A549 (cell line): ENCODE measurements around the gene C1R. TPM values are rescaled to one million over a fixed set of nuclear protein-coding genes. Genes with fewer than 3 reads are reported as not detected.
A peak's percentile ranks its signal among the peaks of the same experiment; 100 is the strongest.
"Not testable (repeated sequence)": the region's sequence is repeated elsewhere in the genome, so short reads cannot be mapped to it uniquely, and the experiment has no call there.

Experiments
- ATAC-seq, 2 experiments: fragments of 200-7000 bp in 1 of 2; fragments of >200 bp in 1 of 2; cut with Nextera tagmentation in 1 of 2; cut with Tn5 transposase in 1 of 2; 3 replicates each; pipeline versions ENCODE4 v1.8.0 to v1.9.1; 2018 to 2020; ENCODE audit warnings: mild to moderate bottlenecking in 1 of 2, moderate library complexity in 1 of 2
- CTCF ChIA-PET: fragments of 300-600 bp; sonication (Branson Sonifier 250); formaldehyde crosslinking; extraction: SDS; loops from one replicate; lab custom pipeline; 2021; ENCODE audit warnings: antibody characterized with exemption, inconsistent platforms; lab: Yijun Ruan, JAX
- POLR2A ChIA-PET: fragments of 350-600 bp; formaldehyde crosslinking; extraction: SDS; loops from one replicate; lab custom pipeline; 2021; ENCODE audit warnings: antibody characterized with exemption, inconsistent platforms; lab: Yijun Ruan, JAX
- DNase-seq, 2 experiments: peaks; one replicate each; pipeline versions ENCODE4 v3.0.0 to v3.0.0-alpha.2; 2011 to 2016; ENCODE audit warnings: low read depth in 1 of 2, low spot score in 1 of 2
- FAIRE-seq: peaks from 2 replicates; lab custom pipeline; 2011; peaks lifted over from hg19 to GRCh38; lab: Jason Lieb, UNC
- H3K27ac ChIP-seq, 2 experiments: fragments of >200 bp; sonication (Bioruptor Twin); formaldehyde crosslinking; 3 replicates each; pipeline ENCODE4 v1.5.1; 2016 to 2017
- H3K4me1 ChIP-seq: fragments of >200 bp; sonication (Bioruptor Twin); formaldehyde crosslinking; 3 replicates; pipeline ENCODE4 v1.6.1; 2016
- H3K4me2 ChIP-seq: fragments of >200 bp; sonication (Bioruptor Twin); formaldehyde crosslinking; 3 replicates; pipeline ENCODE4 v1.6.1; 2016
- H3K4me3 ChIP-seq: fragments of >200 bp; sonication (Bioruptor Twin); formaldehyde crosslinking; 3 replicates; pipeline ENCODE4 v1.5.1; 2016
- H3K9me3 ChIP-seq: fragments of >200 bp; sonication (Bioruptor Twin); formaldehyde crosslinking; 3 replicates; pipeline ENCODE4 v1.6.1; 2016
- BCL3 ChIP-seq: fragments of >200 bp; sonication (Bioruptor Twin); formaldehyde crosslinking; IDR thresholded peaks from 3 replicates; pipeline ENCODE4 v1.6.1; 2016
- CEBPB ChIP-seq, 2 experiments: fragments of >200 bp in 1 of 2; sonication (Bioruptor Twin) in 1 of 2; formaldehyde crosslinking in 1 of 2; IDR thresholded peaks; 2 replicates each; pipeline ENCODE4 v1.6.1; 2012 to 2016
- CHD2 ChIP-seq: fragments of 150-350 bp; IDR thresholded peaks from 2 replicates; pipeline ENCODE4 v1.6.1; 2014; ENCODE audit warnings: low read length; ENCODE audit not compliant: partially characterized antibody
- CTCF ChIP-seq: fragments of >200 bp; sonication (Bioruptor Twin); formaldehyde crosslinking; IDR thresholded peaks from 3 replicates; pipeline ENCODE4 v1.5.1; 2016
- EHMT2 ChIP-seq: fragments of 200-600 bp; sonication (generic); IDR thresholded peaks from 2 replicates; pipeline ENCODE4 v1.6.1; 2016; ENCODE audit warnings: antibody characterized with exemption, low read depth, mild to moderate bottlenecking, moderate library complexity
- ELK1 ChIP-seq: fragments of 150-350 bp; IDR thresholded peaks from 2 replicates; pipeline ENCODE4 v1.6.1; 2014; ENCODE audit warnings: low read depth, mild to moderate bottlenecking, low read length
- FOSB ChIP-seq: fragments of 250-450 bp; sonication (Bioruptor Pico); IDR thresholded peaks from 2 replicates; pipeline ENCODE4 v1.5.0; 2020; ENCODE audit warnings: mild to moderate bottlenecking, moderate library complexity
- HDAC2 ChIP-seq: fragments of 200-600 bp; sonication (generic); IDR thresholded peaks from 2 replicates; pipeline ENCODE4 v1.6.1; 2016
- HMGXB4 ChIP-seq: fragments of 250-450 bp; sonication (Bioruptor Pico); IDR thresholded peaks from 2 replicates; pipeline ENCODE4 v1.5.0; 2021; ENCODE audit warnings: mild to moderate bottlenecking, moderate library complexity, borderline replicate concordance
- HOXB13 ChIP-seq: fragments of 250-450 bp; sonication (Bioruptor Pico); IDR thresholded peaks from 2 replicates; pipeline ENCODE4 v1.5.0; 2020; ENCODE audit warnings: low read depth, mild to moderate bottlenecking, moderate library complexity
- MAFK ChIP-seq: fragments of 450-650 bp; IDR thresholded peaks from 2 replicates; pipeline ENCODE4 v1.6.1; 2014; ENCODE audit not compliant: partially characterized antibody
- MAZ ChIP-seq: fragments of 150-350 bp; IDR thresholded peaks from 2 replicates; pipeline ENCODE4 v1.6.1; 2014; ENCODE audit warnings: antibody characterized with exemption, low read depth, low read length, borderline replicate concordance
- RAD21 ChIP-seq, 2 experiments: fragments of >200 bp in 1 of 2; sonication (Bioruptor Twin) in 1 of 2; formaldehyde crosslinking in 1 of 2; IDR thresholded peaks in 1 of 2; conservative IDR thresholded peaks in 1 of 2; 2 replicates in 1 of 2; 3 replicates in 1 of 2; pipeline ENCODE4 v1.6.1; 2012 to 2018; ENCODE audit warnings: inconsistent platforms in 1 of 2
- RARB ChIP-seq: fragments of 250-450 bp; sonication (Bioruptor Pico); IDR thresholded peaks from 2 replicates; pipeline ENCODE4 v1.8.0; 2021; ENCODE audit warnings: mild to moderate bottlenecking, moderate library complexity
- TFCP2L1 ChIP-seq: fragments of 250-450 bp; sonication (Bioruptor Pico); IDR thresholded peaks from 2 replicates; pipeline ENCODE4 v1.5.0; 2021; ENCODE audit warnings: mild to moderate bottlenecking
- ZSCAN20 ChIP-seq: fragments of 250-450 bp; sonication (Bioruptor Pico); IDR thresholded peaks from 2 replicates; pipeline ENCODE4 v1.8.0; 2022; ENCODE audit warnings: mild to moderate bottlenecking, moderate library complexity
- WGBS: methylation state at CpG from one replicate; pipeline ENCODE4 v1.1.6; 2017; ENCODE audit errors: missing lambda C conversion rate; 5-methylcytosine and 5-hydroxymethylcytosine counted together
- polyA plus RNA-seq, 4 experiments: library from polyadenylated mRNA; depleted of rRNA in 3 of 4; stranded (reverse); fragments of >200 nt; fragmentation: RNase III in 1 of 4; extraction: RNeasy Plus Mini Kit Qiagen cat#74134 plus additional on column Dnase treatment in 1 of 4; gene quantifications; 2 replicates in 3 of 4; 3 replicates in 1 of 4; pipeline ENCODE4 v1.2.3, GENCODE V29; 2011 to 2017

The C1R gene
- polyA plus RNA-seq, 2 of the 4 experiments (the other 2 are of a cell fraction) = 31.4 to 36.0 TPM

GRCh38 chr12:7039403-7039802, 52.8 kb downstream of the C1R start:
- Histone ChIP-seq H3K9me3 (no peaks in the 10 kb centered on the region), H3K27ac (0 out of 6 replicates have a peak overlapping the region, but pooled peaks of 1 of the 2 experiments have one; percentile 26), H3K4me2 (no peak overlapping the region), H3K4me3 (no peak overlapping the region), H3K4me1 (no peaks in the 10 kb centered on the region)
- ATAC-seq (no peak), FAIRE-seq (peak; percentile 13), DNase-seq (no peak)
- 77% methylated on average over 10 of the region's 10 CpGs for WGBS
- ChIA-PET CTCF (interaction anchor here (0.8 to 1.3 kb wide), 5 partner anchors 9 to 104 kb away, joined by 3 to 4 read pairs (median 3); no protein-coding TSS in a partner anchor), POLR2A (no interaction called here)
- TF ChIP-seq EHMT2 (no peak), MAZ (no peak), ELK1 (no peak), ZSCAN20 (no peak), BCL3 (no peak), CEBPB (IDR thresholded peaks at IDR 0.05) (no peak), MAFK (no peak), HDAC2 (no peak), TFCP2L1 (no peak), HOXB13 (CRISPR knock-in tag) (no peak), CHD2 (no peak), FOSB (CRISPR knock-in tag) (no peak)

GRCh38 chr12:7038591-7038990, 53.7 kb downstream of the C1R start:
- DNase-seq (no peak), FAIRE-seq (no peak), ATAC-seq (no peak)
- no peak overlapping the region for H3K4me2 ChIP-seq
- no peak overlapping the region for H3K4me3 ChIP-seq
- H3K4me1 ChIP-seq = no peaks in the 10 kb centered on the region
- TF ChIP-seq MAFK (no peak), RAD21 (conservative IDR thresholded peaks at IDR 0.05 in 1 of 2, IDR thresholded peaks at IDR 0.05 in 1 of 2) (no peak), CTCF (no peak)
- ChIA-PET CTCF (interaction anchor here (1.1 to 1.3 kb wide), 5 partner anchors 16 to 105 kb away, joined by 3 to 4 read pairs (median 3); no protein-coding TSS in a partner anchor), POLR2A (no interaction called here)
- no peaks in the 10 kb centered on the region for H3K9me3 ChIP-seq
- no peak overlapping the region for H3K27ac ChIP-seq
- WGBS = 90% methylated on average over 22 of the region's 22 CpGs

- H3K4me1 ChIP-seq, H3K4me3 ChIP-seq, FAIRE-seq, H3K4me2 ChIP-seq, H3K27ac ChIP-seq, POLR2A ChIA-PET, ATAC-seq, DNase-seq, H3K9me3 ChIP-seq: not testable (repeated sequence)
- 91% methylated on average over 10 of the region's 32 CpGs for WGBS
- CTCF ChIA-PET = interaction anchor here (1.4 kb wide), 1 partner anchor 72 kb away, joined by 3 read pairs; the partner anchor contains the start of gene C1RL
Measured at GRCh38 chr12:7037411-7037810, 54.8 kb downstream of the C1R start.

- DNase-seq (no peak), FAIRE-seq (no peak), ATAC-seq (no peak)
- ChIA-PET POLR2A (no interaction called here), CTCF (interaction anchor here (1.5 kb wide), 1 partner anchor 12 kb away, joined by 3 read pairs; no protein-coding TSS in a partner anchor)
- Histone ChIP-seq H3K4me2 (no peak overlapping the region), H3K4me1 (no peaks in the 10 kb centered on the region), H3K27ac (no peak overlapping the region), H3K4me3 (no peak overlapping the region), H3K9me3 (0 out of 3 replicates have a peak, but pooled peaks cover 2% of the 10 kb centered on the region)
- 39% methylated on average over 2 of the region's 2 CpGs for WGBS
- TF ChIP-seq RARB (CRISPR knock-in tag) = no peak
- TF ChIP-seq ZSCAN20 = no peak
- no peak for TF ChIP-seq HMGXB4
Measured at GRCh38 chr12:7035463-7035862, 56.8 kb downstream of the C1R start.
